Body of pancreas (tissue), 4 donors: ENCODE results near the gene DYTN. TPM values are rescaled to one million over a fixed set of nuclear protein-coding genes. Genes with fewer than 3 reads are reported as not detected.
"Not testable (repeated sequence)": the region's sequence is repeated elsewhere in the genome, so short reads cannot be mapped to it uniquely, and the experiment has no call there.

Experiments used
- ATAC-seq: fragments of 150-250 bp; one replicate; pipeline ENCODE4 v1.9.1; 2016
- DNase-seq, 4 donors: peaks; one replicate each; pipeline ENCODE4 v3.0.0-alpha.2; 2019
- H3K27ac ChIP-seq, 4 donors: fragments of 200-600 bp; sonication (generic); 1 replicate in 3 of 4; 2 replicates in 1 of 4; pipeline versions ENCODE4 v1.5.1 to v1.6.1; 2016 to 2019; ENCODE audit warnings: mild to moderate bottlenecking in 1 of 4, mixed read lengths in 1 of 4, moderate library complexity in 1 of 4
- H3K27me3 ChIP-seq, 2 donors: fragments of 200-600 bp; sonication (generic); one replicate each; pipeline ENCODE4 v1.6.0; 2016; ENCODE audit warnings: mild to moderate bottlenecking in 1 of 2
- H3K36me3 ChIP-seq, 2 donors: fragments of 200-600 bp; sonication (generic); replicated peaks in 1 of 2; 2 replicates each; pipeline ENCODE4 v1.5.1; 2016; ENCODE audit warnings: low read depth in 2 of 2; ENCODE audit not compliant: insufficient read depth in 1 of 2
- H3K4me1 ChIP-seq: fragments of 200-600 bp; sonication (generic); one replicate; pipeline ENCODE4 v1.6.0; 2016
- H3K4me3 ChIP-seq, 2 donors: fragments of 200-600 bp; sonication (generic); 1 replicate in 1 of 2; 2 replicates in 1 of 2; pipeline ENCODE4 v1.5.1; 2016 to 2019
- H3K9me3 ChIP-seq, 3 donors: fragments of 200-600 bp; sonication (generic); 1 replicate in 2 of 3; 2 replicates in 1 of 3; pipeline ENCODE4 v1.5.1; 2016
- CTCF ChIP-seq, 7 experiments: fragments of 450-650 bp in 4 of 7; fragments of 200-600 bp in 3 of 7; sonication (generic) in 3 of 7; IDR thresholded peaks; one replicate each; pipeline ENCODE4 v1.5.1; 2016 to 2019; ENCODE audit warnings: antibody characterized with exemption in 7 of 7
- POLR2A ChIP-seq, 3 donors: fragments of 450-650 bp; IDR thresholded peaks; one replicate each; pipeline ENCODE4 v1.6.1; 2016; ENCODE audit warnings: antibody characterized with exemption in 3 of 3, mild to moderate bottlenecking in 2 of 3
- WGBS, 2 donors: methylation state at CpG; one replicate each; pipeline ENCODE4 v1.1.5; 2017; 5-methylcytosine and 5-hydroxymethylcytosine counted together
- intact Hi-C: fragments of 100-400 bp; cut with DNase I; formaldehyde crosslinking; loops from one replicate; pipeline ENCODE4 v1.15.1; 2023
- total RNA-seq, 2 donors: library from RNA; depleted of rRNA; stranded (reverse); fragments of >200 nt; gene quantifications; one replicate each; pipeline ENCODE4 v1.1.0, GENCODE V29; 2016

Gene DYTN
- total RNA-seq, 2 donors from 2014 or later = not detected

GRCh38 chr2:206716623-206717022 is 1.6 kb downstream of the DYTN start:
- TF ChIP-seq CTCF (IDR thresholded peaks at IDR 0.05) (no peak), POLR2A (IDR thresholded peaks at IDR 0.05) (no peak)
- ATAC-seq (no peak), DNase-seq (no peak)
- no peaks in the 10 kb centered on the region for H3K36me3 ChIP-seq
- H3K9me3 ChIP-seq = no peaks in the 10 kb centered on the region
- intact Hi-C loops = no loop called here
- H3K27me3 ChIP-seq = no peaks in the 10 kb centered on the region
- no peaks in the 10 kb centered on the region for H3K4me1 ChIP-seq
- WGBS, 2 donors = 77 to 79% methylated on average over 3 of the region's 3 CpGs
- H3K27ac ChIP-seq = no peak overlapping the region
- no peak overlapping the region for H3K4me3 ChIP-seq

GRCh38 chr2:206715183-206715582 is 3.0 kb downstream of the DYTN start:
- H3K27me3 ChIP-seq, H3K4me1 ChIP-seq, DNase-seq, intact Hi-C loops, H3K9me3 ChIP-seq, H3K27ac ChIP-seq, H3K4me3 ChIP-seq, H3K36me3 ChIP-seq, ATAC-seq: not testable (repeated sequence)
- WGBS, 2 donors = 49 to 51% methylated on average over 3 to 4 of the region's 4 CpGs

- Histone ChIP-seq H3K4me3 (no peak overlapping the region), H3K27ac (no peak overlapping the region), H3K36me3 (no peaks in the 10 kb centered on the region), H3K27me3 (no peaks in the 10 kb centered on the region), H3K4me1 (no peaks in the 10 kb centered on the region), H3K9me3 (no peaks in the 10 kb centered on the region)
- TF ChIP-seq CTCF (IDR thresholded peaks at IDR 0.05) (no peak), POLR2A (IDR thresholded peaks at IDR 0.05) (no peak)
- 41 to 64% methylated on average over 4 of the region's 4 CpGs for WGBS, 2 donors
- intact Hi-C loops = no loop called here
- ATAC-seq (no peak), DNase-seq (no peak)
Measured at GRCh38 chr2:206713746-206714145, 4.5 kb downstream of the DYTN start.

- Histone ChIP-seq H3K4me1 (no peaks in the 10 kb centered on the region), H3K9me3 (no peaks in the 10 kb centered on the region), H3K27me3 (no peaks in the 10 kb centered on the region), H3K27ac (no peak overlapping the region), H3K4me3 (no peak overlapping the region), H3K36me3 (no peaks in the 10 kb centered on the region)
- DNase-seq (no peak), ATAC-seq (no peak)
- TF ChIP-seq CTCF (IDR thresholded peaks at IDR 0.05) = no peak
- TF ChIP-seq POLR2A (IDR thresholded peaks at IDR 0.05) = no peak
- intact Hi-C loops = no loop called here
- WGBS, 2 donors = 43% methylated on average over 5 of the region's 5 CpGs
Measured at GRCh38 chr2:206708286-206708685, 9.9 kb downstream of the DYTN start.

GRCh38 chr2:206707164-206707701 is 11.0 kb downstream of the DYTN start:
- intact Hi-C loops = no loop called here
- Histone ChIP-seq H3K4me3 (no peak overlapping the region), H3K27me3 (no peaks in the 10 kb centered on the region), H3K4me1 (no peaks in the 10 kb centered on the region), H3K27ac (no peak overlapping the region), H3K36me3 (no peaks in the 10 kb centered on the region), H3K9me3 (no peaks in the 10 kb centered on the region)
- TF ChIP-seq POLR2A (IDR thresholded peaks at IDR 0.05) = no peak
- no peak for TF ChIP-seq CTCF (IDR thresholded peaks at IDR 0.05)
- WGBS, 2 donors = 56 to 61% methylated on average over 10 of the region's 10 CpGs
- ATAC-seq = no peak
- DNase-seq = no peak
